Stimulated activated CD8-positive, alpha-beta memory T cell treated with anti-CD3 and anti-CD28 coated beads, Interleukin-4, amount 100 ng/mL, for 1 hour (primary cell): Measurements from ENCODE around the gene GALNT18.
"Not testable (repeated sequence)": the region's sequence is repeated elsewhere in the genome, so short reads cannot be mapped to it uniquely, and the experiment has no call there.

ENCODE experiments used
- DNase-seq, 2 donors: peaks; one replicate each; pipeline ENCODE4 v3.0.0-alpha.2; 2020; ENCODE audit warnings: low read depth in 2 of 2, low spot score in 1 of 2

GALNT18 gene

DNA sequence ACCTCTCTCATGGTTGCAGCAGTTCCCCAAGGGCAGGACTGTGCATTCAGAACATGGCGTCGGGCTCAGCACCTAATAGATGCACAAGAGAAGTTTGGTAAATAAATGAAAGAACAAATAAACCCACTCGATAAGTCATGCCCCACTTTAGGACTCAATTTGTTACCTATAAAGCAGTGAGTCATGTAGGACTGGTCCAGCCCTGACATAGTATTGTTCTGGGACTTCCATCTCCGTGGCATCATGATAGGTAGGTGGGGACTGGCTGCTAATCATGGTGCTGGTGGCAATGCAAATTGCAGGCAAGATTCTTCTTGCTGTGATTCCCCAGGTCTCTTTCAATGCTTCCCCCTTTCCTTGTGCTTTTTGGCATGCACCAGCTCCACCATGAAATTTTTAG, 150.6 kb downstream of the GALNT18 start:
- DNase-seq: no peak

DNA sequence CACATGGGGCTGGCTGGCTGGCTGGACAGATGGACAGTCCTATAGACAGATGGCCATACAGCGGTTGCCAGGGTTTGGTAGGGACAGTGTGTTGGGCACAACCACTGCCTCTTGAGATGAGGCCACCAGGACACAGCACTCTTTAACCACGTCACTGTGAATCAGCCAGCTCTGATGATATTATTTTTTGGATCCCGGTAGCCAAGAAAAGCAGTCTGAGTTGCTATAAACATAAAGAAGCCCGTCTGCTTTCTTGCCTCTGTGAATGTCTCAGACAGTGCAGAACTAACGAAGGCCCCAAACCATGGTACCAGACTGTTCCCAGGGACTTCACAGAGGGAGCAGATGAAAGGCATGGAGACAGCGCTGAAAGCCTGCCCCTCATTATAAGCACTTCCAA, 152.9 kb downstream of the GALNT18 start:
- DNase-seq: no peak

DNA sequence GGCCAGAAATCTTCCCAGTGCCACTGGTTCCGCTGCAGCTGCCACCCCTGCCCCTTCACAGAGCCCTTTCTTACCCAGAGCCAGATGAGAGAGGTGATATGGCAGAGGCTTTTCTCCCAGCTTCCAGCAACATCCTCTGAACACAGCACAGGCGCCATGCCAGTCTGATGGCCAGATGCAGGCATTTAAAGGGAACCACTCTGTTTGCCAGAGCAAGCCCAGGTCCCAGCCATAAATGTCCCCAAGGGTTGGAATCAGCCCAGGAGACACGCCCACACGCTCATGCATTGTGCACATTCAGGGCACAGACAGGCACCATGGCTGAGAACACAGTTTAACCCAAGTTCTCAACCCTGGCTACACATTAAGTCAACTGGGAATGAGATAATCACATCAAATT, 154.5 kb downstream of the GALNT18 start:
- DNase-seq: no peak

DNA sequence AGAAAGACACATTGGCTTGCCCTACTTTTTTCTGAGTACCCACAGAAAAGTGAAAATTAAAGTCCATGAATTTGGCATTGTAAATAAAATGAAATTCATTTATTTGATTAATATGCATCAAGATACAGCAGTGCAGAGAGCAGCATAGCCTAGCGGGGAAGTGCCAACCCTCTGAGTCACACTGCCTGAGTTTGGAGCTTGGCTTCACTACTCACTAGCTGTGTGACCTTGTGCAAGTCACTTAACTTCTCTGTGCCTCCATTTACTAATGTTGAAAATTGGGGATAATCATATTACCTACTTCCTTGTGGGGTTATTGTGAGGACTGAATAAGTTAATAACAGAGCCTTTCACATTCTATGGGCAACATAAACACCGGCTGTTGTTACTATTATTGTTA, 157.2 kb downstream of the GALNT18 start:
- DNase-seq: no peak

DNA sequence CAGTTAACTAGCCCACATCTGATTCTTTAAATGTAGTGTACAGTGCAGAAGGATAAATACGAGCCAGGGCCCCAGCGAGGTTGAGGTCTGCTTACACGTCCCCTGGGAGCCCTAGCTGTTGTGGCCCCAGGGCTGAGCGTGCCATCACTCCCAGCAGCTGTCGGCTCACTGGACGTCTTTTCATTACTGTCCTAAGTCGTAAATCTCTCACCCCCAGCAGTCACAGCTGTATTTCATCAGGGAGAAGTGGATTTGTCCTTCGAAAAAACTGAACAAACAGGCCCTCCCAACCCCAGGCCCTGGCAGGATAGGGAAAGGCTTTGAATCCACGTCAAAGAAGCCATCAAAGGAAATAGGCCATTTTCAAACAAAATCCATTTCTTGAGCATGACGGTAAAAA, 158.4 kb downstream of the GALNT18 start:
- DNase-seq: no peak

DNA sequence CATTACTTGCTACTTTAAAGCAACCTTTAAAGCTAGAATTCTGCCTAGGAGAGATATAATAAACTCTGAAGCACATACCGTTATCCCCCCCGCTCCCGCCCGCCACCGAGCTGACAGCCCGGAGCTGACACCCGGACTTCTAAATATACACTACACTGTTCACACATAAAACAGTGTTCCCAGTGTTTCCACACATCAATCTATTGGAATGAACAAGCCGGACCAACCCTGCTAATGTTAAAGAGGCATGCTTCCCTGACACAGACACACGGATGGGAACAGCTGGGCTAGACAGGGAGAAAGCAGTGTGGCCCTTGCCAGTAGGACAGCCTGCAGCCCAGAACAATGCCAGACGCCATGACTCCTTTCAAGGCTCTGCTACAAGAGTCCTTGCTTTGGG, 160.3 kb downstream of the GALNT18 start:
- DNase-seq: no peak

DNA sequence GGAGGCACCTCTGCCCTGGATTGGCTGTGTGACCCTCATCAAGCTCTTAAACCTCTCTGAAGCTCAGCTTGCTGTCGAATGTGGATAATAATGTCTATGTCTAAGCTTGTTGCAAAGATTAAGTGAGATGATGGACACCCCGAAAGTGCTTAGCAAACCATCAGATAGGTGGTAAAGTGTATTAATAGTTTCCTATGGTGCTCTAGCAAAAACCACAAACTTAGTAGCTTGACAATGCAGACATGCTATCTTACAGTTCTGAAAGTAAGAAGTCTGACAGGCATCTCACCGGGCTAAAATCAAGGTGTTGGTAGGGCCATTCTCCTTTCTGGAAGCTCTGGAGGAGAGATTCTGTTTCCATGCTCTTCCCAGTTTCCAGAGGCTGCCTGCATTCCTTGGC, 162.2 kb downstream of the GALNT18 start:
- no peak for DNase-seq

DNA sequence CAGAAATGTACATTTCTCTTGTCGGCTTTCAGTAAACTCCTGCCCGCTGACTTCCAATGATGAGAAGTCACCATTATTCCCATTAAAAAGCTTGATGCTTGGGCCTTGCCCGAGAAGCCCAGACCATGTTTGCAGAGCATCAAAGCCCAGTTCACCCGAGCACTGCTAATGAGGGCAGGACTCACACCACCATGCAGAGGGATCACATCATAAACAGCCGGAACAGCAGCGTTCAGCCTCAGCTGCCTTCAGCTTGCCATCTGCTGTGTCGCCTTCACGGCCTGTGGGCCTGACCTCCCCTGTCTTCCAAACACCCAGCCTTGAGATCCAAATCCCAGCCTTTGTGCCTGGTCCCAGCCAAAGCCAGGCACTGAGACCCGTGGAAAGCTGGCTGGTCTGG, 163.3 kb downstream of the GALNT18 start:
- no peak for DNase-seq

DNA sequence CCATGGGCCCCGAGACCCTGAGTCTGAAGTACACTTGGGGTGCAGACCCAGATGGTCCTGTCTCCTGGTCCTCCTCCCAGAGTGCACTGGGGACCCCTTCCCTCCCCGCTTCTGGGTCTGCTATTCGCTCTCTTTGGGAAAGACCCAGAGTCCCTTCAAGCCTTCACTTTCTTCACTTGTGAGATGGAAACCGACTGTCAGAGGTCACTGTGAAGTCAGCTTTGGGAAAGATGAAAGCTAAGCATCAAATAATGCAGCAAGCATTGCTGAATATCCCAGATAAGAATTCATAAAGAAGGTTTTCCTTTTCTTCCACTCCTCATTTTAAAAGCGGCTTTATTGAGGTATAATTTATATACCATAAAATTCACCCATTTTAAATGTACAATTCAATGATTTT, 163.8 kb downstream of the GALNT18 start:
- no peak for DNase-seq

DNA sequence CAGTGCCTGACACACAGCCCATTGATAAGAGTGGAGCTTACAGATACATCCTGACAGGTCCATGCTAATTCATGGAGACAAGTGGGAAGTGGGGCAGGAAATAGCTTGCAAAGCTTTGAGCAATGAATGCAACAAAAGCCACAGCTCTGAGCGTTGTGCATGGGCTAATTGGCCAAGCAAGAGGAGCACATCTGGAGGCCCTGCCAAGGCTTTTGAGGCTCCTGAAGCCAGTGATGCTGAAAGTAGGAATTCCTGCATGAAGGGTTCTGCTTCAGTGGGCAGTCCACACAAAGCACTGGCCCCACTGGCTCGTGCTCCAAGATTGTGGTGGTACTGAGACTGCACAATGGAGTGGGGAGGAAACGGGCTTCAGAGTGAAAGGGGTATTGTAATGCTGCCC, 164.9 kb downstream of the GALNT18 start:
- no peak for DNase-seq

DNA sequence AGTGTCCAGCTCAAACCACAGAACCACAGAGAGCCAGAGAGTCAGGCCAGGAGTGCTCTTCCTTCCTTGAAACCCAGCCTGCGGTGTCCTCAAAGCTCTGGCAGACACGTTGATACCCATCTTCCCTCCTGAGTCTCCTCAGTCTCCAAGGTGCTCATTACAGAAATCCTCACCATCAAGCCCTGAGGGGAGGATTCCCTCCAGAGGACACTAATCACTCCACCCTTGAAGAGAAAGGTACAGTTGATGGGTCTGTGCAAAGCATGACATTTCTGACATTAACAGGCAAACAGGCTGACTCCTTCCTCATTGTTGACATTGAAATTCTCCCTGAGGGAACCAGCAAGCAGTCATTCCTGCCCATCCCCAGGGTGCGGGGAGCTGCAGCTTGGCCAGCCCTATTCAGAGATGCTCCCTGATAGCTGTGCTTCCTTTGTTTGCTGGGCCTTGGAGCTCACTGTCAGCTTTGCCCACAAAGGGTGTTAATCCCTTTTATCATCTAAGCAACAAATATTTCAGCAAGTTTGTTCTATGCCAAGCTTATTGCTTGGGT, 167.1 kb downstream of the GALNT18 start:
- no peak for DNase-seq

DNA sequence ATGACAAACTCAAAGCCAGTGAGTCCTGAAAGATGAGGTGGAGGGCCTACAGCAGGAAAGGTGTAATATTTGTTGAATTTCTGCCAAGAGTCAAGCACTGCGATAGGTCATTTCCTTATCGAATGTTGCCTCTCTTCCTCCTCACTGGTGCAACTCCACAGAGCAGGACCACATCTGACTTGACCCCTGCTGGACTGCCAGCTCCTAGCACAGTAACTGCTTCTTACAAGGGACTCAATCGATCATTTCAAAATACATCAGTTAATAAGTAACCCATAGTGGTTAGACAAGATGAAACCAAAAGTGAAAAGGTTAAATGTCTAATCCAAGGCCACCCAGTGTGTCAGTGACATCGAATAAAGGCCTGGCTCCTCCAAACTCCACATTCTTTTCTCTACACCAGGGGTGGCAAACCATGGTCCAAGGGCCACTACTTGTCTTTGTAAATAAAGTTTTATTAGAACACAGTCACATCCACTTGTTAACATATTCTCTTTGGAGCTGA, 170.3 kb downstream of the GALNT18 start:
- no peak for DNase-seq

DNA sequence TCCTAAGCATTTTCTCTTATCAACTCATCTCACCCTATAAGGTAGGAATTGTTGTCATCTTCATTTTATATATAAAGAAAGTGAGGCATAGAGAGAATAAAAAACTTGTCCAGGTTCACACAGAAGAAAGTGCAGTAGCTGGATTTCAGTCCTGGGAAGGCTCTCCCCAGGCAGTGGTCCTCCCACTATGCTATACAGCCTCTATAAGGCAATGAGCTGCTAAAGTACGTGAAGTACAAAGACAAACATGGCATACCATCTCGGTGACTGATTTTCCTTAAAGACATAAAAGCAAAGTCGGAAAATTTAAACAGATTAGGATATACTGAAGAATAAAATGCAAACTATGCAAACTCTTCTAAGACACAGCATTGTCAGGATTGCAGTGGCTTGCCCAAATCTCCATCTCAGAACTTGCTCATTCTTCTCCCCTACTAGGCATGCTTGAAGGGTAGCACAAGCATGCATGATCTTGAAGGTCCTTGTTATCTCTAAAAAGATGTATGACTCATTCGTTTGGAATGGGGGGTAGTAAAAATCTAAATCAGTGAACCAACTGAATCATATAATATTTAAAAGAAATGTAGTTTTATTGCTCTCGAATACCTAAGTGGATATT, 171.0 kb downstream of the GALNT18 start:
- no peak for DNase-seq

DNA sequence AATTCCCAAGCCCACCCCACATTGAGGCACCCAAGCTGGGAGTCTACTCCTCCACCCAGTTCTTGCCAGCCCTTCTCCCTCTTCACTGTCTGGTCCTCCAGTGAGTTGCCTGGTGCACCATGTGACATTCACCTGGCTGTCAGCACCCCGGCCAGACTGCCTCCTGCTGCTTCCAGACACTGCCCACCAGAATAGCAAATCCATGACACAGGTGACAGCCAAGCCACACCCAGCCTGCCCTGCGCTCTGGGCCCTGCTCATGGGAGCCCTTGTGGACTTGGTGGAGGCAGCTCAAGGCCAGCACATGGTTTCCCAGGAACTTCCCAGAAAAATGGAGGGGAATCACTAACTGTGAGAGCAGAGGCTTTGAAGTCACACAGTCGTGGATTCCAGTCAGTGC, 172.5 kb downstream of the GALNT18 start:
- no peak for DNase-seq

DNA sequence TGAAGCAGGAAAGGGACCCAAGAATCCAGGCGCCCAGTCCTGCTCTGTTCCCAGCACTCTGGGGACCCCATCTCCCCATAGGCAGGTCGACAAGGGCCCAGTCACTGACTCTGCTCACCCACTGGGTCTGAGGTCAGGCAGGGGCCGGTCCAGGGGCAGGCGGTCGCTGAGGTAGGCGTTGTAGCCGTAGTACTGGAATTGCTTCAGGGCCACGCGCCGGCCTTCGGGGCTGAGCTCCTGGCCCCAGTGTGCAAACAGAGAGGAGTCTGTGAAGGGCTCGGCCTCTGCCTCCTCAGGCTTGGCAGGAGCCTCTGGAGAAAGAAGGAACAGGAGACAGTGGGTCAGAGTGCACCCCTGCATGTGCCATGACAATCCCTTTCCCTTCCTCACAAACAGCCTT, 173.2 kb downstream of the GALNT18 start:
- no peak for DNase-seq

DNA sequence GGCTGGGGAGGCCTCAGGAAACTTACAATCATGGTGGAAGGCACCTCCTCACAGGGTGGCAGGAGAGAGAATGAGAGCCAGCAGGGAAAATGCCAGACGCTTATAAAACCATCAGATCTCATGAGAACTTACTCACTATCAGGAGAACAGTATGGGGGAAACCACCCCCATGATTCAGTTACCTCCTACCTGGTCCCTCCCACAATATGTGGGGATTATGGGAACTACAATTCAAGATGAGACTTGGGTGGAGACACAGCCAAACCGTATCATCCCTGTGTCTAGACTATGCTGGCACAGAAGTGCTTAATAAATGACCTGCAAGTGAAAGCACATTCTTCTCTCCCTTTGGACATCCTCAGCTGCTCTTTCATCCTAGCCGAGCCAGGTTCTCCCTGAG, 174.2 kb downstream of the GALNT18 start:
- not testable (repeated sequence) for DNase-seq

DNA sequence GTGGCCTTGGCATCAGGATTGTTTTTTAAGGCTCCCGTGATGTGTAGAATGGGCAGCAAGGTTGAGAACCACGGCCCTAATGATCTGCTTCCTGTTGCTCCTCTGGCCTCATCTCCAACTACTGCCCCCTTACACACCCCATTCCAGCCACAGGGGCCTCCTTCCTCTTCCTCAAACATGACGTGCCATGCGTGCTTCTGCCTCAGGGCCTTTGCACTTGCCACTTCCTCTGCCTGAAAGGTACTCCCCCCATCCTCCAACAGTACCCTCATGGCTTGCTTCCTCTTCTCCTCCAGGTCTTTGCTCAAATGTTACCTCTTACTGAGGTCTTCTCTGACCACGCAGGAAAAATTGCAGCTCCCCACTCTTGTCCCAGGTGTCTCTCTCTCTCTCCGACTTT, 174.8 kb downstream of the GALNT18 start:
- DNase-seq: no peak

DNA sequence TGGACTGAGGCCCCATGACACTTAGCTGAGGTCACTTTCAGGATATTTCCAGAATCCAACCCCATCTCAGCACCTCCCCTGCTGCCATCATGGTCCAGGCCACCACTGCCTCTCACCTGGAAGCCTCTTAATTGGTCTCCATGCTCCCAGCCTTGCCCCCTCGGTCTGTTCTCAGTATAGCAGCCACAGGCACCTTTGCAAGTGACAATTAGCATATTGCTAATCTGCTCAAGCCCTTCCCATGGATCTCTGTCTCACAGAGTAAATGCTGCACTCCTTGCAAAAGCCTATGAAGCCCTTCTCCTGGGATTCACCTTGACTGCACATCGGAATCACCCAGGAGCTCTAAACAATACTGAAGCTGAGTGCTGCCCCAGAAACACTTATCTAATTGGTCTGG, 175.2 kb downstream of the GALNT18 start:
- DNase-seq: no peak

DNA sequence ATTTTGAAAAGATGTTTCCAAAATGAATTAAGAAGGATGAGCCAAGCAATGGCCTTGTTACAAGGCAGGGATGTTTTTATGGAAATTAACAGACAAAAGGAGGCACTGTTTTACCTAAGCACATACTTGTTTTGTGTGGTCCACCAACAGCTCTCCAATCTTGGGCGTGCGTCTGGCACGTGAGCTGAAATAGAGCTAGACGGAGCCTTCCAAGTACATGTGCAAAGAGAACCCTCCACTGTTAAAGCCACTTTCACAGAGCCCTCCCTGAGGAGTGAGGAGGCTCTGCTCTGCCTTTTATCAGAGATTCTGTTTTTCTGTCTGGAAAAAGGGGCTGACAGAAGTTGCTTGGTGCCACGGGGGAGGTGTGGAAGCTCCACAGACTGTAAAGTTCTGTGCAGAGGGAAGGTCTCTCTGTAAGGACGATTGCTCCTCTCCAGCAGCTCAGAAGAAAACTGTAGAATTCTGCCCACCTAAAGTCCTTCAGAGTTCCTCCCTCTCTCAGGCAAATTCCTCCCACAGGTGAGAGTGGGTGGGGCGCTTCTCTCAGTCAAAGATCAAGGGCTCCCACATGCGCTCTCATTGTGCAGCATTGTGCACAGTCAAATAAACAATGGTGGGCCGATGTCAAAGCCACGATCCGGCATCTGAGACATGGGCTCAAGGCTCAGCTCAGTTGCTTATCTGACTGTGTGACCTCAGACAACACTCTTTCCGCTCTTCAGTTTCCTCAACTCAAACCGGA, 176.2 kb downstream of the GALNT18 start:
- DNase-seq: no peak

DNA sequence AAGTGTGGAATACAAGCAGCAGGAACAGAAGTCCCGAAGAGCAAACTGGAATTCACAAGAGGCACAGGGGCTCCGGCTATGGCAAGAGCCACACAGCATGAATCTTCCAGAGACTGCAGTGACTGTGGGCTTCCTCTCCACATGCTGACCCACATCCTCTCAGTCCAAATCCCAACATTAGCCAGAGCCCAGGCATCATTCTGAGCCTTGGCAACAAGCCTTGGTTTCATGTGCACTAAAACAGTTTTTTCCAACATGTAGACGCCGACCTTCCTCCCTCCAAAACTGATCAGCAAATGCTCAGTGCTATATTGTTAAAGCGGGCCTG, 177.0 kb downstream of the GALNT18 start:
- DNase-seq: no peak

DNA sequence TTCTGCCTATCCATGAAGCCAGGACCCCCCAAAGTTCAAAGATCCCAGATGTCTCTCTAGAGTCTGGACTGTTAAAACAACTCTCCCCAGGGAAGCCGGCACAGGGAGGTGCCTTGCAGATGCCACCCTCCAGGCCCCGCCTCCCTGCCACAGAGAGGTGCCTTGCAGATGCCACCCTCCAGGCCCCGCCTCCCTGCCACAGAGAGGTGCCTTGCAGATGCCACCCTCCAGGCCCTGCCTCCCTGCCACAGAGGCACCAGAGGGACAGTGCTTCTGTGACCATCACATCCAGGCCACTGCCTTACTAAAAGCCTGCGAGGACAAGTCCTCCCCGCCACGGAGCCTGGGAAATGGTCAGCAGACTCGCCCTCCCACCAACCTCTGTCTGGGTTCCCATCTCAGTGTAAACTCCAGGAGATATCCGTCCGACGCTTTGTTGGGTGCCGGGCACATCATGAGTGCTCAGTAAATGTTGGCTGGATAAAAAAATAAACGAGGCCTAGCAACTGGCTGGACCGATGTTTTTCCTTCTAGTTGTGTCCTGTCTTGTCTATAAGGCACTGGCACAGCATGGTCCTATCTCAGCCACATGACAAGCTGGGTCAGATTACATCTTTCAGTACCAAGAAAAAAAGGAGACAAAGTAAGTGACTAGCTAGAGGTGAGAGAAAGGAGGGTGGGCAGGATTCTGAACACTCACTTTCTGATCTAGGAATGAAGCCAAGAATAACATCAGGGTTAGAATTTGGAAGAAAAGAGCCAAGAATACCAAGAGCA, 177.6 kb downstream of the GALNT18 start:
- no peak for DNase-seq

DNA sequence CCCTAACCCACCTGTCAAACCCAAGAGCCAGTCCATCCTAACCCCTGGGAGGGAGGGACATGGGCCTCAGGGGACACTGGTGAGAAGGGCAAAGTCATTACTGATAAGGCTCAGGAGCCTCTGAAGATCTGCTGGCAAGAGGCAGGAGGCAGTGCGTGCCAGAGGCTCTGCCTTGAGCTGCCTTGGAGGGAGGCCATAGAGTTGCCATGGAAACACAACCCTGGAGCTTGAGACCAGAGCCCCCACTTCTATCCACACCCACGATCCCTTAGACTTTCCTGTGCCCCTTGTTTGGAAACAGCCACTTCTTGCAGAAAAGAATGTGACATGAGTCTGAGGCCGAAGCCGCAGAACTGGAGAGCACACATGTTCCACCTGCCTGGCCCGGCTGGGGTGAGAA, 179.0 kb downstream of the GALNT18 start:
- no peak for DNase-seq
